Testis (tissue), 3 donors: ENCODE results near the gene ITIH3. TPM values are rescaled to one million over a fixed set of nuclear protein-coding genes. Genes with fewer than 3 reads are reported as not detected.
"Not testable (repeated sequence)": the region's sequence is repeated elsewhere in the genome, so short reads cannot be mapped to it uniquely, and the experiment has no call there.

Experiments used
- DNase-seq: peaks from one replicate; pipeline ENCODE4 v3.0.0-alpha.2; 2019
- H3K27ac ChIP-seq, 2 donors: fragments of 200-600 bp; sonication (generic); one replicate each; pipeline ENCODE4 v1.5.1; 2019
- H3K27me3 ChIP-seq: fragments of 200-600 bp; sonication (generic); one replicate; pipeline ENCODE4 v1.5.1; 2019
- H3K36me3 ChIP-seq: fragments of 200-600 bp; sonication (generic); one replicate; pipeline ENCODE4 v1.5.1; 2017; ENCODE audit warnings: low read depth; ENCODE audit errors: missing control alignments
- H3K4me1 ChIP-seq: fragments of 200-600 bp; sonication (generic); one replicate; pipeline ENCODE4 v1.5.1; 2019
- H3K4me3 ChIP-seq, 2 donors: fragments of 200-600 bp; sonication (generic); one replicate each; pipeline ENCODE4 v1.5.1; 2017 to 2019
- H3K9me3 ChIP-seq: fragments of 200-600 bp; sonication (generic); one replicate; pipeline ENCODE4 v1.5.1; 2017
- POLR2A ChIP-seq: fragments of 450-650 bp; IDR thresholded peaks from one replicate; pipeline ENCODE4 v1.6.1; 2017; ENCODE audit warnings: antibody characterized with exemption, mild to moderate bottlenecking, moderate library complexity
- WGBS, 2 donors: methylation state at CpG; one replicate each; pipeline ENCODE4 v1.1.5; 2018; 5-methylcytosine and 5-hydroxymethylcytosine counted together
- intact Hi-C: fragments of 100-400 bp; cut with DNase I; formaldehyde crosslinking; loops from one replicate; pipeline ENCODE4 v1.15.1; 2023; ENCODE audit warnings: low total_unique reads
- polyA plus RNA-seq: library from polyadenylated mRNA; stranded (reverse); fragments of 350-450 nt; fragmentation: Illumina TruSeq; extraction: RNeasy Lipid Tissue Mini Kit (QIAGEN cat#74804); gene quantifications from one replicate; pipeline ENCODE4 v1.2.3, GENCODE V29; 2014; ENCODE audit warnings: low read depth, low replicate concordance; ENCODE audit not compliant: insufficient read depth
- total RNA-seq, 2 donors: library from RNA; depleted of rRNA; stranded (reverse); fragments of >200 nt; gene quantifications; one replicate each; pipeline ENCODE4 v1.2.3, GENCODE V29; 2016
- TF ChIP-seq, protein P1 (sequence below), 3 experiments: fragments of 450-650 bp in 2 of 3; fragments of 200-600 bp in 1 of 3; sonication (generic) in 1 of 3; IDR thresholded peaks; one replicate each; pipeline ENCODE4 v1.5.1; 2016 to 2019; ENCODE audit warnings: antibody characterized with exemption in 3 of 3, mild to moderate bottlenecking in 2 of 3, moderate library complexity in 1 of 3

The ITIH3 gene
- total and polyA plus RNA-seq, 3 donors from 2014 or later: 5.4 to 9.9 (median 6.3) TPM

DNA sequence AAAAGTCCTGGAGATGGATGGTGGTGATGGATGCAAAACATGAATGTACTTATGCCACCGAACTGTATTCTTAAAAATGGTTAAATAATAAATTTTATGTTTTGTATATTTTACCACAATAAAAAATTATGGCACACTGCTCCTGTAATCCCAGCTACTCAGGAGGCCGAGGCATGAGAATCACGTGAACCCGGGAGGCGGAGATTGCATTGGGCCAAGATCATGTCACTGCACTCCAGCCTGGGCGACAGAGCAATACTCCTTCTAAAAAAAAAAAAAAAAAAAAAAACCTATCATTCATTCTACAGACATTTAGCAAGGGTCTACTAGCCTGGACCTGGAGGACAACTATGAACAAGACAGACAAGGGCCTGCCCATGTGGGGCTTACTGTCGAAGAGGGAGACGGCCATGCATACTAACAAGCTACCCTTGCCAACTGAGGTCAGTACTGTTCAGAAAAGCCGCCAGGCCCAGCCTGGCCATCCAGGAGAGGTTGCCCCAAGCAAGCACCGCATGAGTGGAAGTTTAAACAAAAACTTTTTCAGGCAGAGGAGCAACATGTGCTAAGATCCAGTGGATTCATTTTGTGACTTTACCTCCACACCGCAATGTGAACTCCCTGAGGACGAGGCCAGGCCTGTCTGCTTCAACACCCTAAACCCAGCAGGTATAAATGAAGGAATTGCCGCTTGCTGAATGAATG lies 21.1 kb upstream of the ITIH3 start:
- Histone ChIP-seq H3K27me3 (no peaks in the 10 kb centered on the region), H3K36me3 (no peaks in the 10 kb centered on the region), H3K4me3 (no peak overlapping the region), H3K9me3 (no peaks in the 10 kb centered on the region), H3K27ac (no peak overlapping the region), H3K4me1 (peaks cover 6% of the 10 kb centered on the region)
- TF ChIP-seq, protein P1, sequence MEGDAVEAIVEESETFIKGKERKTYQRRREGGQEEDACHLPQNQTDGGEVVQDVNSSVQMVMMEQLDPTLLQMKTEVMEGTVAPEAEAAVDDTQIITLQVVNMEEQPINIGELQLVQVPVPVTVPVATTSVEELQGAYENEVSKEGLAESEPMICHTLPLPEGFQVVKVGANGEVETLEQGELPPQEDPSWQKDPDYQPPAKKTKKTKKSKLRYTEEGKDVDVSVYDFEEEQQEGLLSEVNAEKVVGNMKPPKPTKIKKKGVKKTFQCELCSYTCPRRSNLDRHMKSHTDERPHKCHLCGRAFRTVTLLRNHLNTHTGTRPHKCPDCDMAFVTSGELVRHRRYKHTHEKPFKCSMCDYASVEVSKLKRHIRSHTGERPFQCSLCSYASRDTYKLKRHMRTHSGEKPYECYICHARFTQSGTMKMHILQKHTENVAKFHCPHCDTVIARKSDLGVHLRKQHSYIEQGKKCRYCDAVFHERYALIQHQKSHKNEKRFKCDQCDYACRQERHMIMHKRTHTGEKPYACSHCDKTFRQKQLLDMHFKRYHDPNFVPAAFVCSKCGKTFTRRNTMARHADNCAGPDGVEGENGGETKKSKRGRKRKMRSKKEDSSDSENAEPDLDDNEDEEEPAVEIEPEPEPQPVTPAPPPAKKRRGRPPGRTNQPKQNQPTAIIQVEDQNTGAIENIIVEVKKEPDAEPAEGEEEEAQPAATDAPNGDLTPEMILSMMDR (IDR thresholded peaks at IDR 0.05): no peak
- TF ChIP-seq POLR2A: no peak
- 90 to 96% methylated on average over 13 of the region's 13 CpGs for WGBS, 2 donors
- DNase-seq: no peak
- intact Hi-C loops: no loop called here

DNA sequence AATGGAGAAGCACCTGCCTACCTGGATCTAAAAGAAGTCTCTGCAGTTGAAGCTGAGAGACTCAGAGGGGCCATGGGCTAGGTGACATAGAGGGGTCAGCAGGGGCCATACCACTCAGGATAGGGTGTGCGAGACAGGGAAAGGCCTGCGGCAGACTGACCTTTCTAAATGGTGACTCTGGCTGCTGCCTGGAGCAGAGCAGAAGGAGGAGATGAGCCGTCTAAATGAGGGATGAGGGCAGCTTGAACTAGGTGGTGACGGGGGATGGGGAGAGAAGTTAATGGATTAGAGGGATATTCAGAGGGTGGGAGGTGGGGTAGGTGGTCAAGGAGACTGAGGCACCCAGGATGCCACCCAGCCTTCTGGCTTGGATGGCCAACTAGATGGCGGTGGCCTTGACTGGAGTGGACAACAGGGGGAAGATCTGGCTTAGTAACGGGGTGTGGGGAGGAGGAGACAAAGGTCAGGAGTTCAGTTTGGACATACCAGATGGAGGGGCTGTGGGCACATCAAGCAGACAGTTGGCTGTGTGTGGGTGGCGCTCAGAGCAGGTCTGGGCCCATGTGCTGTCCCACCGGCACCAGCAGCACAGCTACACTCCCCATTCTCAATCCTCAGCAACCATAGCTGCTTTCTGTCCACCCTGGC lies 20.4 kb upstream of the ITIH3 start:
- no peak overlapping the region for H3K27ac ChIP-seq
- no peaks in the 10 kb centered on the region for H3K9me3 ChIP-seq
- 77 to 84% methylated on average over 7 to 8 of the region's 8 CpGs for WGBS, 2 donors
- intact Hi-C loops: no loop called here
- no peaks in the 10 kb centered on the region for H3K36me3 ChIP-seq
- no peaks in the 10 kb centered on the region for H3K27me3 ChIP-seq
- H3K4me1 ChIP-seq: peaks cover 6% of the 10 kb centered on the region
- no peak for DNase-seq
- no peak for TF ChIP-seq POLR2A
- TF ChIP-seq, protein P1 (IDR thresholded peaks at IDR 0.05): no peak
- H3K4me3 ChIP-seq: no peak overlapping the region

DNA sequence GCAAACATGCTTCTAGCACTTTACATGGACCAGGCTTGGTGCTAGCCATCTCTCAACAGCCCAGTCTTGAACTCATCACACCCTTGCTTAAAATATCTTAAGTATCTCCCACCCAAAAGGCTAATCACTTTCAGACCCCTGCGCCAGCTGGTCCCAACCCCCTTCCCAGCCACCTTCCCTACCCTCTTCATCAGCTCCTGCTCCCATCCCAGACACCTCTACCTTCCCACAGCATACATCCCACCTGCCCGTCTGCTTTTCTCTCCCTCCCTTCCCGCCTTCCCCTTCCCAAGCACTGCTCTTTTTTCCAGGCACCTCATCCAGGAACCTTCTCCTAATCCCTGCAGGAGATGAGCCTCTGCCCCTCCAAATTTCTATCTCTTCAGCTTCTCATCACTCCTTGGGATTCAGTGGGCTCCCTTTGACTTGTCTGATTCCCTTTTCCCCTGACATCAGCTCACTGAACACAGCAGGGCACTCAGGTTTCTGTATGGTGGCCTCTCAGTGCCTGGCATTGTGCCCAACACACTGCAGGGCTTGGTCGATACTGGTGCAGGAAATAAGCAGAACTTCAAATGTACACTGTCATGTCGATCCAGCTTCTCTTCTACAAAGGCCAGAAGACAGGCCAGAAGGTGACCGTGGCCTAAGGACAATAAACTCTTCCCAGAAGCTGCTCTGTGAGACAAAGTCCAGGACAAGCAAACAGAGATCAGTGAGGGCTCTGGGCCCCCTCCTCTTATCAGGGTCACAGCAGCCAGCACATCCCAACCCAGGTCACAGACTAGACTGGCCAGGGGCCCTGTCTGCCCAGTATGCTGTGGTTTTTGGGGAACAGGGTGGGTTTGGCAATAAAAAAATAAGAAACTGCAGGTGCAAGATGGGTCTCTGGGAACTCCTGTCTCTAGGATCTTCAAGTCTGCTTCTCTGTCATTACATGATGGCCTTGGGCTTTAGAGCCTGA lies 19.4 kb upstream of the ITIH3 start:
- Histone ChIP-seq H3K36me3 (no peaks in the 10 kb centered on the region), H3K4me1 (no peaks in the 10 kb centered on the region), H3K27ac (no peak overlapping the region), H3K4me3 (no peak overlapping the region), H3K9me3 (no peaks in the 10 kb centered on the region), H3K27me3 (no peaks in the 10 kb centered on the region)
- 70 to 72% methylated on average over 6 of the region's 6 CpGs for WGBS, 2 donors
- intact Hi-C loops: no loop called here
- TF ChIP-seq, protein P1 (IDR thresholded peaks at IDR 0.05): no peak
- TF ChIP-seq POLR2A: no peak
- DNase-seq: no peak

DNA sequence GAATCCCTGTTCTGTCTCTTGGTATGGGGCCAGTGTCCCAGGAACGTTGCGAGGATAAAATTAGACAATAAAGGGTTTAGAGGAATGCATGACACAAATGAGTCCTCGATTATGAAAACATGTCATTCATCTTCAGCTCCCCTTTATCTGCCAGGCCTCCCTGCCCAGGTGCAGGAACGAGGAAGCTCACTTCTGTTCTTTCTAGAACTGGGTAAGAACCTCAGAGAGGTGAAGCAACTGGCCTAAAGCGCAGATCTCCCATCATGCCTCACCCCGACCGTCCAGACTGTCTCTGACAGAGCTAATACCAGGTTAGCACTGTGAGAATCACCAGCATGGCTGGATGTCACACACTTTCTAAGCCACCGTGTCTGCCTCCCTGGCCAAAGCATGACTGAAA lies 18.7 kb upstream of the ITIH3 start:
- Histone ChIP-seq H3K36me3 (no peaks in the 10 kb centered on the region), H3K9me3 (no peaks in the 10 kb centered on the region), H3K27me3 (no peaks in the 10 kb centered on the region), H3K4me3 (no peak overlapping the region), H3K4me1 (no peaks in the 10 kb centered on the region), H3K27ac (no peak overlapping the region)
- 67 to 73% methylated on average over 8 of the region's 8 CpGs for WGBS, 2 donors
- intact Hi-C loops: no loop called here
- no peak for DNase-seq
- TF ChIP-seq POLR2A: no peak
- TF ChIP-seq, protein P1 (IDR thresholded peaks at IDR 0.05): no peak

DNA sequence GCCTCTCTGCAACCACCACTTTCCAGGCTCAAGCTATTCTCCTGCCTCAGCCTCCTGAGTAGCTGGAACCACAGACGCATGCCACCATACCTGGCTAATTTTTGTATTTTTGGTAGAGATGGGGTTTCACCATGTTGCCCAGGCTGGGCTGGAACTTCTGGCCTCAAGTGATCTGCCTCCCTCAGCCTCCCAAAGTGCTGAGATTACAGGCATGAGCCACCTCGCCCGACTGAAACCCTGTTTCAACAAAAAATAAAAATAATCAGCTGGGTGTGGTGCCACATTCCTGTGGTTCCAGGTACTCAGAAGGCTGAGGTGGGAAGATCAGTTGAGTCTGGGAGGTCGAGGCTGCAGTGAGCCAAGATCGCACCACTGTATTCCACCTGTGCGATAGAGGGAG lies 18.1 kb upstream of the ITIH3 start:
- H3K27ac ChIP-seq, H3K4me3 ChIP-seq, H3K36me3 ChIP-seq, H3K27me3 ChIP-seq, H3K9me3 ChIP-seq, H3K4me1 ChIP-seq, intact Hi-C loops, DNase-seq: not testable (repeated sequence)
- WGBS, 2 donors: 86 to 92% methylated on average over 6 of the region's 6 CpGs
